Spleen (tissue), 7 donors: ENCODE results near the gene UTP25.

Experiments used
- CTCF ChIP-seq, 11 experiments: fragments of 200-600 bp in 7 of 11; fragments of 450-650 bp in 4 of 11; sonication (generic) in 4 of 11; IDR thresholded peaks in 8 of 11; conservative IDR thresholded peaks in 3 of 11; 1 replicate in 7 of 11; 2 replicates in 4 of 11; pipeline versions ENCODE4 v1.4.0 to v1.8.0; 2016 to 2021; ENCODE audit warnings: antibody characterized with exemption in 11 of 11, inconsistent platforms in 4 of 11, mild to moderate bottlenecking in 1 of 11
- POLR2A ChIP-seq, 3 donors: fragments of 450-650 bp; IDR thresholded peaks; one replicate each; pipeline ENCODE4 v1.5.1; 2017; ENCODE audit warnings: antibody characterized with exemption in 3 of 3, mild to moderate bottlenecking in 1 of 3
- donor health status: DM: no; HTN: no; CAD: no; lungs with moderate emphysema.
- donor health status: DM: no; HTN: no; CAD: no.
- donor health status: DM: no; HTN: no; CAD: no.

GRCh38 chr1:209877087-209877764, 49.5 kb downstream of the UTP25 start:
- TF ChIP-seq CTCF (IDR thresholded peaks at IDR 0.05 in 8 of 11, conservative IDR thresholded peaks at IDR 0.05 in 3 of 11), result no peak
- TF ChIP-seq POLR2A (IDR thresholded peaks at IDR 0.05), result no peak
